ENCODE measurements around the gene ARL6IP6.
A peak's percentile ranks its signal among the peaks of the same experiment; 100 is the strongest.
"Not testable (repeated sequence)": the region's sequence is repeated elsewhere in the genome, so short reads cannot be mapped to it uniquely, and the experiment has no call there.

ARL6IP6 gene

DNA sequence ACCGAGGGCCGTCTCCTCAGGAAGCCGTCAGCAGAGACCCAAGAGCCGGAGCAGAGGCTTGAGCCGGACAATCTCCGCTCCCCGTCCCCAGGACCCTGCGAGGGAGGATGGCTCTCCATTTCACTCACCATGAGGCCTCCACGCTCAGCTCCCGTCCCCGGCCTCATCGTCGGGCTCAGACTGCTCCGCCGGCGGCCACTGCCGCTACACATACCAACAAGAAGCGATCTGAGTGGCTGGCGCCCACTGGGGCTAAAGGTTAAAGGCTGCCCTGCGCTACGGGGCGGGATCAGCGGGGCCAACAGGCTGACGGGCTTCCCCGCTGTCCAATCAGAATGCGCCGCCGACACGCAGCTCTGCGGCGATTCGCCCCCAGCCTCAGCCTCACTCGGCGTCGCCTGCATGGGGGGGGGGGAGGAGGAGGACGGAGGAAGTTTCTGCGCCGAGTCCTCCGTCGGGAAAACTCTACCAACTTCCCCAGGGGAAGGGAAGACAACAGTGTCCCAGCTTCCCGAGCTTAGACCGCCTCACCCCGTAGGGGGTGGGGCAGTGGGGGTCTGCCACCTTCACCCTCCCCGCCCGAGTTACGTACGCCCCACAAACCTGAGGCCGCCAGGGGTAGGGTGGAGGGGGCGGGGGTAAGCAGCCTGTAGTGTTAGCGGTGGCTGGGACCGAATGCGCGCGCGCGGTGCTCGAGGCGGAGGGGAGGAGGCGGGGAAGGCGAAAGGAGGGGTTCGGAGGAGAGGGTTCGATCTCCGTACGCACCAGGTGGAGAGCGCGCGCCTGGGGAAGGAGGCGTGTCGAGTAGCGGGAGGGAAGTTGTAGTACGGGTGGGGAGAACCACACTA is 968 bp upstream of the ARL6IP6 start, which contains the start of gene PRPF40A:
Gene PRPF40A (minus strand): TSS at position 234 of the 848 bp plus-strand sequence. CDS start 22 bp downstream, at position 212.
- Mint-ChIP-seq H3K4me1 (peaks cover 59% of the 10 kb centered on the region), H3K9me3 (no peaks in the 10 kb centered on the region), H3K27me3 (ENCODE audit: low read depth, poor library complexity) (no peaks in the 10 kb centered on the region), H3K27ac (peak within 1 kb of the TSS; percentile 99), H3K4me3 (peak within 1 kb of the TSS; percentile 98), H3K36me3 (ENCODE audit: low read depth) (peaks cover 36% of the 10 kb centered on the region)
- peak; percentile 99 for DNase-seq
- TF ChIP-seq, protein P1, sequence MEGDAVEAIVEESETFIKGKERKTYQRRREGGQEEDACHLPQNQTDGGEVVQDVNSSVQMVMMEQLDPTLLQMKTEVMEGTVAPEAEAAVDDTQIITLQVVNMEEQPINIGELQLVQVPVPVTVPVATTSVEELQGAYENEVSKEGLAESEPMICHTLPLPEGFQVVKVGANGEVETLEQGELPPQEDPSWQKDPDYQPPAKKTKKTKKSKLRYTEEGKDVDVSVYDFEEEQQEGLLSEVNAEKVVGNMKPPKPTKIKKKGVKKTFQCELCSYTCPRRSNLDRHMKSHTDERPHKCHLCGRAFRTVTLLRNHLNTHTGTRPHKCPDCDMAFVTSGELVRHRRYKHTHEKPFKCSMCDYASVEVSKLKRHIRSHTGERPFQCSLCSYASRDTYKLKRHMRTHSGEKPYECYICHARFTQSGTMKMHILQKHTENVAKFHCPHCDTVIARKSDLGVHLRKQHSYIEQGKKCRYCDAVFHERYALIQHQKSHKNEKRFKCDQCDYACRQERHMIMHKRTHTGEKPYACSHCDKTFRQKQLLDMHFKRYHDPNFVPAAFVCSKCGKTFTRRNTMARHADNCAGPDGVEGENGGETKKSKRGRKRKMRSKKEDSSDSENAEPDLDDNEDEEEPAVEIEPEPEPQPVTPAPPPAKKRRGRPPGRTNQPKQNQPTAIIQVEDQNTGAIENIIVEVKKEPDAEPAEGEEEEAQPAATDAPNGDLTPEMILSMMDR (IDR thresholded peaks at IDR 0.05), result no peak

DNA sequence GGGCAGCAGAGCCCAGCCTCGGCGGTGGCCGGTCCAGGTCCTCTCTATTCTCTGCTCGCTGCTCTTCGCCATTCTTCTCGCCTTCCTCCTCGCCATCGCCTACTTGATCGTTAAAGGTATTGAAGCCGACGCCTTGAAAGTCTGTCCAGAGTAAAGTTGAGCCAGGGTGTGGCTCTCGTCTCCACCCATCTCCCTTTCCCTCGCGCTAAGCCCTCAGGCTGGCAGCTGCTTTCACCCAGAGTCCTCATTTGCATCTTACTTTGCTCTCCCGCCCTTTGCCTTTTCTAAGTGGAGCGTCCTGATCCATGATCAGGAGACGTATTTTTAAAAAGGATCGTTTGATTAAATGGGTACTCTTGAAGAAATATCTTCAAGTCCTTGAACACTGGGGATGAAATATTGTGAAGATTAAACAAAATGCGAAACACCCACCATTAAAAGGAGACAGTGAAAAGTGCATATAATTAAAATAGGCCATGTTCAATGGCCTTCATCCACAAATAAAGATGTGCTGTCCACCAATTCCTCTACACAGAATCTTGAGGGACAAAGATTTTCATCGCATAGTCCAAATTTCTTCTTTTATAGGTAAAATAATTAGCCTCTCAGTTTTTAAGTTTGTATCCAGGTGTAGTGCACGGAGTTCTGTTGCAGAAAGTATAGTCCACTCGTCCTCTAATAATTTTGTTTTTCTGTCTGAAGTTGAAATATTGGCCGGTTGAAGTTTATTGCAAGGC is 657 bp downstream of the ARL6IP6 start:
- peaks cover 64% of the 10 kb centered on the region for H3K4me1 Mint-ChIP-seq
- H3K9me3 Mint-ChIP-seq, result no peaks in the 10 kb centered on the region
- peak overlapping the region; percentile 99 for H3K27ac Mint-ChIP-seq
- H3K36me3 Mint-ChIP-seq (ENCODE audit: low read depth), result peaks cover 34% of the 10 kb centered on the region
- peak overlapping the region; percentile 98 for H3K4me3 Mint-ChIP-seq
- TF ChIP-seq, protein P1 (IDR thresholded peaks at IDR 0.05), result no peak
- DNase-seq, result no peak
- no peaks in the 10 kb centered on the region for H3K27me3 Mint-ChIP-seq (ENCODE audit: low read depth, poor library complexity)

DNA sequence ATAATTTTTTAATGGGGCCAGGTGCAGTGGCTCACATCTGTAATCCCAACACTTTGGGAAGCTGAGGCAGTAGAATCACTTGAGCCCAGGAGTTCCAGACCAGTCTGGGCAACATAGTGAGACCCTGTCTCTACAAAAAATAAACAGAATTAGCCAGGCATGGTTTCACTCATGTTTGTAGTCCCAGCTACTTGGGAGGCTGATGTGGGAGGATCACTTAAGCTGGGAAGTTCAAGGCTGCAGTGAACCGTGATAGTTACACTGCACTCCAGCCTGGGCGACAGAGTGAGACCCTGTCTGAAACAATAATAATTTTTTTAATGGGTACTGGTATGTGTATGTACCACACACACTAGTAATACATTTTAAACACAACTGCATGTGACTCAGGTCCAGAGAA is 2.4 kb downstream of the ARL6IP6 start:
- Mint-ChIP-seq H3K36me3 (ENCODE audit: low read depth) (peaks cover 27% of the 10 kb centered on the region), H3K27me3 (ENCODE audit: low read depth, poor library complexity) (no peaks in the 10 kb centered on the region), H3K9me3 (no peaks in the 10 kb centered on the region), H3K4me3 (peak overlapping the region; percentile 98), H3K4me1 (peaks cover 52% of the 10 kb centered on the region), H3K27ac (no peak overlapping the region)
- DNase-seq, result no peak
- TF ChIP-seq, protein P1 (IDR thresholded peaks at IDR 0.05), result no peak

DNA sequence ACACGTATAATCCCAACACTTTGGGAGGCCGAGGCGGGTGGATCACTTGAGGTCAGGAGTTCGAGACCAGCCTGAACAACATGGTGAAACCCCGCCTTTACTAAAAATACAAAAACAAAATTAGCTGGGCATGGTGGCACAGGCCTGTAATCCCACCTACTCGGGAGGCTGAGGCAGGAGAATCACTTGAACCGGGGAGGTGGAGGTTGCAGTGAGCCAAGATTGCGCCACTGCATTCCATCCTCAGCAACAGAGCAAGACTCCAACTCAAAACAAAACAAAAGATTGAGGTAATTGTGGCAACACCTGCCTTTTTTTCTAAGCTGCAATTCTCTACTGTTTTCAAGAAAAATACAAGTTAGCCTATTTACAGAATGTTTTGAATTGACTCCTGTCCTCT is 4.2 kb downstream of the ARL6IP6 start:
- Mint-ChIP-seq H3K4me1 (peaks cover 37% of the 10 kb centered on the region), H3K36me3 (ENCODE audit: low read depth) (peaks cover 30% of the 10 kb centered on the region)
- DNase-seq; H3K27ac Mint-ChIP-seq; H3K27me3 Mint-ChIP-seq (ENCODE audit: low read depth, poor library complexity); H3K9me3 Mint-ChIP-seq; H3K4me3 Mint-ChIP-seq: not testable (repeated sequence)

DNA sequence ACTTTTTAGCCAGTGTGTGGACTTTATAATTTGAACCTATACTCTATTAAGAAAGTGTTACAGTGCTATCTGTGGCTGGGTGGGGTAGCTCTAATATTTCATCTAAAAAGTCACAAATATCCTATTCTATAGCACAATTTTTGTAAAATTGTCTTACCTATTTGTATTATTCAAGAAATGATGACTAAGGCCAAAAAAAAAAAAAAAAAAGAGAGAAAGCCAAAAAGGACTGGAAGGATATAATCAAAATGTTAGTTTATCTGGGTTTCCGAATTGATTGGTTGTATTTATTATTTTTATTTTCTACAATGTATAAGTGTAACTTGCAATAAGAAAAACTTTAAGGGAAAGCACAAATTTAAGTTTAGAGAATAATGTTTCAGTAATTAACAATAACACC is 5.5 kb downstream of the ARL6IP6 start:
- Mint-ChIP-seq H3K4me1 (peaks cover 37% of the 10 kb centered on the region), H3K27me3 (ENCODE audit: low read depth, poor library complexity) (no peaks in the 10 kb centered on the region), H3K9me3 (no peaks in the 10 kb centered on the region), H3K27ac (no peak overlapping the region), H3K36me3 (ENCODE audit: low read depth) (peaks cover 39% of the 10 kb centered on the region), H3K4me3 (no peak overlapping the region)
- no peak for DNase-seq
- TF ChIP-seq, protein P1 (IDR thresholded peaks at IDR 0.05), result no peak

DNA sequence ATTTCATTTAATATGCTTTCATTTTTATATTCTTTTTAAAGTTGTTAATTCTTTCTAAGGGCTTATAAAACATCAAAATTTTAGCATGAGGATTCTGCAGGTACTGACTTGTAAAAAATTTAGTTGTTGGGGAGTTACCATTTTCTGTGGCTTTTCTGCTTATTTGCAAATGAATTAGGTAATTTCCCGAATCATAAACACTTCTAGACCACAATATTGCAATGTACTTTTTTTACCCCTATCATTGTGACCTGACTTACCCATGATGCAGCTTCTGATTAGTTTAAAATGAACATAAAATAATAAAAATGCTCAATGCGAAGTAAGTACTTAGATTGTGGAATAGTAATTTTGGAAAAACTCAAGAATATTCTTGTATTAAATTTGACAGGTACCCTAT is 11.4 kb downstream of the ARL6IP6 start:
- DNase-seq, result no peak
- H3K27me3 Mint-ChIP-seq (ENCODE audit: low read depth, poor library complexity), result no peaks in the 10 kb centered on the region
- no peaks in the 10 kb centered on the region for H3K4me1 Mint-ChIP-seq
- TF ChIP-seq, protein P1 (IDR thresholded peaks at IDR 0.05), result no peak
- H3K9me3 Mint-ChIP-seq, result no peaks in the 10 kb centered on the region
- no peak overlapping the region for H3K27ac Mint-ChIP-seq
- H3K4me3 Mint-ChIP-seq, result no peak overlapping the region
- H3K36me3 Mint-ChIP-seq (ENCODE audit: low read depth), result peaks cover 20% of the 10 kb centered on the region

Data from nephron progenitor cell (in vitro differentiated cells).